Measurements from ENCODE around the gene NR1H2. TPM values are rescaled to one million over a fixed set of nuclear protein-coding genes. Genes with fewer than 3 reads are reported as not detected.

NR1H2 gene
- total and polyA plus RNA-seq, 7 donors = 74.9 to 153 (median 135) TPM

GRCh38 chr19:50414864-50415660 is 38.8 kb downstream of the NR1H2 start:
- peaks cover 0 to 4% of the 10 kb centered on the region in 2 donors for H3K36me3 ChIP-seq (ENCODE audit: insufficient read depth in 1 of 2, low read depth in 1 of 2)
- H3K4me1 ChIP-seq = peaks cover 7% of the 10 kb centered on the region
- TF ChIP-seq, protein P1, sequence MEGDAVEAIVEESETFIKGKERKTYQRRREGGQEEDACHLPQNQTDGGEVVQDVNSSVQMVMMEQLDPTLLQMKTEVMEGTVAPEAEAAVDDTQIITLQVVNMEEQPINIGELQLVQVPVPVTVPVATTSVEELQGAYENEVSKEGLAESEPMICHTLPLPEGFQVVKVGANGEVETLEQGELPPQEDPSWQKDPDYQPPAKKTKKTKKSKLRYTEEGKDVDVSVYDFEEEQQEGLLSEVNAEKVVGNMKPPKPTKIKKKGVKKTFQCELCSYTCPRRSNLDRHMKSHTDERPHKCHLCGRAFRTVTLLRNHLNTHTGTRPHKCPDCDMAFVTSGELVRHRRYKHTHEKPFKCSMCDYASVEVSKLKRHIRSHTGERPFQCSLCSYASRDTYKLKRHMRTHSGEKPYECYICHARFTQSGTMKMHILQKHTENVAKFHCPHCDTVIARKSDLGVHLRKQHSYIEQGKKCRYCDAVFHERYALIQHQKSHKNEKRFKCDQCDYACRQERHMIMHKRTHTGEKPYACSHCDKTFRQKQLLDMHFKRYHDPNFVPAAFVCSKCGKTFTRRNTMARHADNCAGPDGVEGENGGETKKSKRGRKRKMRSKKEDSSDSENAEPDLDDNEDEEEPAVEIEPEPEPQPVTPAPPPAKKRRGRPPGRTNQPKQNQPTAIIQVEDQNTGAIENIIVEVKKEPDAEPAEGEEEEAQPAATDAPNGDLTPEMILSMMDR (IDR thresholded peaks at IDR 0.05) = peak; percentile 80
- WGBS, 3 donors = 51 to 56% (median 54%) methylated on average over 34 to 37 of the region's 37 CpGs
- H3K27ac ChIP-seq = no peak overlapping the region
- no peaks in the 10 kb centered on the region for H3K9me3 ChIP-seq
- peaks cover 0 to 10% (median 4%) of the 10 kb centered on the region in 3 donors for H3K27me3 ChIP-seq (ENCODE audit: insufficient read depth in 3 of 3, low read length in 2 of 3)
- DNase-seq (peak; percentile 81 to 87), ATAC-seq (peak; percentile 78 to 89 (median 84))
- intact Hi-C loops (cut with DNase I) = loop anchor here (5.0 kb wide), 2 partner anchors 43 to 58 kb away; no protein-coding TSS in a partner anchor
- no peak overlapping the region for H3K4me3 ChIP-seq

DNA sequence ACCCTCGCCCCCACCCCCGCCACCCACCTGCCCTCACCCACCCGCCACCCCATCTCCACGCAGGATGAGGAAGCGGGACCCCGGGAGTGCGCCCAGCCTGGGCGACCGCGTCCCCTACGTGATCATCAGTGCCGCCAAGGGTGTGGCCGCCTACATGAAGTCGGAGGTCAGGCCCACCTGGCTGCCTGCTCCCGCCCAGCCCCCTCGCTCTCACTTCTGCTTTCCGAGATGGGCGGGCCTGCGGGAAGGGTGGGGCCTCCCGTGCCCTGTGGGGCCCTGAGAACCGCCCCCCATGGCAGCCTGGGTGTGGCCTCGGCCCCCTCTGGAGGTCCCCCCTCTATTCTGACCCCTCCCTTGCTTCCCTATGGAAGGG is 39.4 kb downstream of the NR1H2 start:
- Histone ChIP-seq H3K27me3 (ENCODE audit: insufficient read depth in 3 of 3, low read length in 2 of 3) (peaks cover 0 to 11% (median 4%) of the 10 kb centered on the region in 3 donors), H3K4me1 (peaks cover 7% of the 10 kb centered on the region), H3K27ac (no peak overlapping the region), H3K36me3 (ENCODE audit: insufficient read depth in 1 of 2, low read depth in 1 of 2) (no peaks in the 10 kb centered on the region), H3K4me3 (no peak overlapping the region), H3K9me3 (no peaks in the 10 kb centered on the region)
- WGBS, 3 donors = 80 to 93% (median 89%) methylated on average over 8 to 22 of the region's 22 CpGs
- ATAC-seq (no peak), DNase-seq (no peak)
- TF ChIP-seq, protein P1 (IDR thresholded peaks at IDR 0.05) = no peak
- intact Hi-C loops (cut with DNase I) = no loop called here

DNA sequence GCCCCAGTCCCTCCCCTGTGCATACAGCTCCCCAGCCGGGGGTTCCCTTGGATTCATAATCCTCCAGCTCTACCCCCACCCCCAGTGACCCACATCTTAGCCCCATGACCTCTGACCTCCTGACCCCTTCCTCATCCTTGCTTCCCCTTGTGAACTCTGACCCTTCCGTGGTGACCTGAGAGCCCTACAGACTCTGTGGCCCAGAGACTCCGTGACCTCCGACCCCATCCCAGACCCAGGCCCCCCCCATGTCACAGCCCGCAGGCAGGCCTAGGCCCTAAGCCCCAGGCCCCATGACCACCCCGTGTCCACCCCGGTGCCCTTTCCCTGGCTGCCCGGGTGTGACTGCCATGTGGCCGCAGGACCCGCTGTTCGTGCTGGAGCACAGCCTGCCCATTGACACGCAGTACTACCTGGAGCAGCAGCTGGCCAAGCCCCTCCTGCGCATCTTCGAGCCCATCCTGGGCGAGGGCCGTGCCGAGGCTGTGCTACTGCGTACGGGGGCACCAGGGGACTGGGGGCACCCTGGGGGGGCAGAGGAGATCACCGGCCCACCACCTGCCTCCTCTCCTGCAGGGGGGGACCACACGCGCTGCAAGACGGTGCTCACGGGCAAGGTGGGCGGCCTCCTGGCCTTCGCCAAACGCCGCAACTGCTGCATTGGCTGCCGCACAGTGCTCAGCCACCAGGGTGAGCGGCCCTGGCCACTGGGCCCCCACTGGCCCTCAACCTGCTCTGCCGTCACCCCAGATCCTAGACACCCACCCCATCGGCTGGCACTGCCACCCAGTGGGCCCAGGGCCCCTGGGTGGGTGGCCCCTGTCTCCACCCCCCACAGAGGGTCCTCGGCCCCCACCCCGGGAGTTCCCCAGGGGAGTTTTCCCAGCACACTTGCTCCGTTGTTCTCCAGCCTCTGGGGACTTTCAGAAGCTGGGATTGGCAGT is 40.0 kb downstream of the NR1H2 start:
- peaks cover 0 to 16% (median 4%) of the 10 kb centered on the region in 3 donors for H3K27me3 ChIP-seq (ENCODE audit: insufficient read depth in 3 of 3, low read length in 2 of 3)
- peaks cover 7% of the 10 kb centered on the region for H3K4me1 ChIP-seq
- WGBS, 3 donors = 85 to 89% (median 86%) methylated on average over 34 to 35 of the region's 35 CpGs
- H3K36me3 ChIP-seq (ENCODE audit: insufficient read depth in 1 of 2, low read depth in 1 of 2) = no peaks in the 10 kb centered on the region
- no peaks in the 10 kb centered on the region for H3K9me3 ChIP-seq
- intact Hi-C loops (cut with DNase I) = no loop called here
- DNase-seq = no peak
- TF ChIP-seq, protein P1 (IDR thresholded peaks at IDR 0.05) = no peak
- H3K27ac ChIP-seq = no peak overlapping the region
- ATAC-seq = no peak
- H3K4me3 ChIP-seq = no peak overlapping the region

DNA sequence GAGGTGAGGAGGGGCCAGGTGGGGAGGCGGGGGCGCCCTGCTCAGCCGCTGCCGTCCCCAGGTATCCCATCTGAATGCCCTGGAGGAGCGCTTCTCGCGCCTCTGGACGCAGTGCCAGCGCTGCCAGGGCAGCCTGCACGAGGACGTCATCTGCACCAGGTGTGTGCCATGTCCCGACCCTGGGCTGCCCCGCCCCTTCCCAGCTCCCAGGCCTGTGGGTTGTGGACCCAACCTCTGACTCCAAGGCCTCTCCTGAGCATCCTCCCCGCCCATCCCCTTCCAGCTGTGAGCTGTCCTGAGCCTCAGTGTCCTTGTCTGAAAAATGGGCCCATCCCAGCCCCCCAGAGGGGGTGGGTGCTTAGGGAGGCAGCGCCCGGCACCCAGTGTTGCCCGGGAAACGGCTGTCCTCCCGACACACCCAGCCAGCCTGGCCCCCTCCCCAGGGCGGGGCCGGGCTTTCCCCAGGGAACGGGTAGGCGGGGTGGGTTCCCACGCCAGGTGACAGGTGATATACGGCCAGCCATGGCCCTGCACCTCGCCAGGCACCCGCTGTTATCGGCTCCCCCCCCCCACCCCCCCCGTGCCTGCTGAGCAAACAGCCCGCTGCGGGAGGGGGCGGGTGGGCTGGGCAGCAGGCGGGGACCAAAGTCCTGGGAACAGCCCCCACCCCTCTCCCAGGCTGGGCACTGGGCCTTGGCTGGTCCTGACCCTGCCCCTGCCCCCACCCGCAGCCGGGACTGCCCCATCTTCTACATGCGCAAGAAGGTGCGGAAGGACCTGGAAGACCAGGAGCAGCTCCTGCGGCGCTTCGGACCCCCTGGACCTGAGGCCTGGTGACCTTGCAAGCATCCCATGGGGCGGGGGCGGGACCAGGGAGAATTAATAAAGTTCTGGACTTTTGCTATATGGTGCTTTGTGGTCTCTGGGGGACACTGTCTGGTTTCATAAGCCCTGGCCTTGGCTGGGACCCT is 41.1 kb downstream of the NR1H2 start:
- 65 to 70% (median 69%) methylated on average over 18 to 42 of the region's 42 CpGs for WGBS, 3 donors
- Histone ChIP-seq H3K4me1 (peaks cover 7% of the 10 kb centered on the region), H3K27me3 (ENCODE audit: insufficient read depth in 3 of 3, low read length in 2 of 3) (peaks cover 0 to 21% (median 5%) of the 10 kb centered on the region in 3 donors), H3K36me3 (ENCODE audit: insufficient read depth in 1 of 2, low read depth in 1 of 2) (no peaks in the 10 kb centered on the region), H3K9me3 (no peaks in the 10 kb centered on the region), H3K4me3 (no peak overlapping the region), H3K27ac (no peak overlapping the region)
- intact Hi-C loops (cut with DNase I) = no loop called here
- no peak for DNase-seq
- ATAC-seq = no peak
- TF ChIP-seq, protein P1 (IDR thresholded peaks at IDR 0.05) = no peak

Data from psoas muscle (tissue), 8 donors.